Mesodermal cell (in vitro differentiated cells): Measurements from ENCODE around the gene FAM89B. TPM values are rescaled to one million over a fixed set of nuclear protein-coding genes. Genes with fewer than 3 reads are reported as not detected.
"Not testable (repeated sequence)": the region's sequence is repeated elsewhere in the genome, so short reads cannot be mapped to it uniquely, and the experiment has no call there.

Experiments
- H3K27ac ChIP-seq: 2 replicates; pipeline ENCODE4 v1.7.0; 2013; ENCODE audit warnings: mild to moderate bottlenecking, low read depth, low read length, moderate library complexity; ENCODE audit not compliant: severe bottlenecking
- H3K36me3 ChIP-seq: 2 replicates; pipeline ENCODE4 v1.7.1; 2013; ENCODE audit warnings: mild to moderate bottlenecking, low read length, moderate library complexity; ENCODE audit not compliant: control insufficient read depth, insufficient read depth
- H3K4me1 ChIP-seq: one replicate; pipeline ENCODE4 v1.7.1; 2013; ENCODE audit warnings: mild to moderate bottlenecking, low read length; ENCODE audit not compliant: insufficient read depth, control insufficient read depth, poor library complexity, severe bottlenecking
- H3K4me3 ChIP-seq: 2 replicates; pipeline ENCODE4 v1.7.0; 2013; ENCODE audit warnings: low read length, control low read depth, mild to moderate bottlenecking; ENCODE audit not compliant: insufficient read depth, poor library complexity, severe bottlenecking; ENCODE audit errors: extremely low read depth
- H3K9me3 ChIP-seq: 2 replicates; pipeline ENCODE4 v1.7.1; 2013; ENCODE audit warnings: mild to moderate bottlenecking, low read length, moderate library complexity; ENCODE audit not compliant: control insufficient read depth
- WGBS, 2 experiments: methylation state at CpG; one replicate each; pipeline ENCODE4 v1.1.5; 2013; ENCODE audit warnings: missing lambda C conversion rate in 2 of 2; ENCODE audit not compliant: insufficient coverage in 2 of 2; 5-methylcytosine and 5-hydroxymethylcytosine counted together
- polyA plus RNA-seq, 2 experiments: library from polyadenylated mRNA; stranded (reverse); fragments of 50-300 nt; gene quantifications; one replicate each; pipeline ENCODE4 v1.2.3, GENCODE V29; 2013

The FAM89B gene
- polyA plus RNA-seq (2013, experiment 1 of 2), result 52.9 TPM
- 41.6 TPM for polyA plus RNA-seq (2013, experiment 2 of 2)

DNA sequence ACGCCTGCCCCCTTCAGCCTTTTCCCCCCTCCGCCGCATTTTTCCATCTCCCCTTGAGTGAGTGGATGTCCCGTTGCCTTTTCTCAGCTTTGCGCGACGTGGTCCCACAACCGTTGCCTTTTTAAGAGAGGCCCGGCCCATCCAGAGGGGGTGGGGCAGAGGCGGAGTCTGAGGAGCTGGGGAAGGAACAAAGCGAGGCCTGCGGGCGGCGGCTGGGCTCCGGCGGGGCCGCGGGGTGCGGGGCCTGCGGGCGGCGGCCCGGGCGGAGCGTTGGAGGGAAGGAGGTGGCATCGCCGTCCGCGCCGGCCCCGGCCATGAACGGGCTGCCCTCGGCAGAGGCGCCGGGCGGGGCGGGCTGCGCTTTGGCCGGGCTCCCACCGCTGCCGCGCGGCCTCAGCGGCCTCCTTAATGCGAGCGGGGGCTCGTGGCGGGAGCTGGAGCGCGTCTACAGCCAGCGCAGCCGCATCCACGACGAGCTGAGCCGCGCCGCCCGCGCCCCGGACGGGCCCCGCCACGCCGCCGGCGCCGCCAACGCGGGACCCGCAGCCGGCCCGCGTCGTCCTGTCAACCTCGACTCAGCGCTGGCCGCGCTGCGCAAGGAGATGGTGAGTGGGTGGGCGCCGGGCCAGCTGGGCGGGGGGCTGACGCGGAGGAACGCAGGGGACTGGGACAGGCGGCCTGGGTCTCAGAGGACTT, at the start of gene FAM89B:
TSS of gene FAM89B (plus strand) at position 183 of the 696 bp plus-strand sequence. CDS start at position 315, 132 bp downstream.
- Histone ChIP-seq H3K27ac (peak within 1 kb of the TSS; percentile 64), H3K9me3 (no peaks in the 10 kb centered on the region), H3K4me3 (peak within 1 kb of the TSS; percentile 96), H3K4me1 (peaks cover 53% of the 10 kb centered on the region), H3K36me3 (peaks cover 12% of the 10 kb centered on the region)
- 0 to 1% methylated on average over 48 to 62 of the region's 86 CpGs for WGBS, 2 experiments

DNA sequence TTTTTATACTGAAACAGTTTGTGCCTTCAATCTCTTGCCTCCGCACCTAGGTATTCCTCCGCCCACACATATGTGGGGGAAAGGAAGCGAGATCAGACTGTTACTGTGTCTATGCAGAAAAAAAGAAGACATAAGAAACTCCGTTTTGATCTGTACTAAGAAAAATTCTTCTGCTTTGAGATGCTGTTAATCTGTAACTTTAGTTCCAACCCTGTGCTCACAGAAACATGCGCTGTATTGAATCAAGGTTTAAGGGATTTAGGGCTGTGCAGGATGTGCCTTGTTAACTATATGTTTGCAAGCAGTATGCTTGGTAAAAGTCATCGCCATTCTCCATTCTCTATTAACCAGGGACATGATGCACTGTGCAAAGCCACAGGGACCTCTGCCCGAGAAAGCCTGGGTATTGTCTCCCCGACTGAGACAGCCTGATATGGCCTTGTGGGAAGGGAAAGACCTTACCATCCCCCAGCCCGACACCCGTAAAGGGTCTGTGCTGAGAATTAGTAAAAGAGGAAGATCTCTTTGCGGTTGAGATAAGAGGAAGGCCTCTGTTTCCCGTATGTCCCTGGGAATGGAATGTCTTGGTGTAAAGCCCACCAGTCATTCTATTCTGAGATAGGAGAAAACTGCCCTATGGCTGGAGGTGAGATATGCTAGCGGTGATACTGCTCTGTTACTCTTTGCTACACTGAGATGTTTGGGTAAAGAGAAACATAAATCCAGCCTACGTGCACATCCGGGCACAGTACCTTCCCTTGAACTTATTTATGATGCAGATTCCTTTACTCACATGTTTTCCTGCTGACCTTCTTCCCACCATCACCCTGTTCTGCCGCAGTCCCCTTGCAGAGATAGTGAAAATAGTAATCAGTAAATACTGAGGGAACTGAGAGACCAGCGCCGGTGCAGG, 49.4 kb upstream of the FAM89B start:
- H3K4me3 ChIP-seq, H3K9me3 ChIP-seq: not testable (repeated sequence)
- peaks cover 27% of the 10 kb centered on the region for H3K4me1 ChIP-seq
- 73 to 86% methylated on average over 10 to 11 of the region's 18 CpGs for WGBS, 2 experiments
- H3K36me3 ChIP-seq, result peaks cover 19% of the 10 kb centered on the region
- H3K27ac ChIP-seq, result peak overlapping the region; percentile 65

DNA sequence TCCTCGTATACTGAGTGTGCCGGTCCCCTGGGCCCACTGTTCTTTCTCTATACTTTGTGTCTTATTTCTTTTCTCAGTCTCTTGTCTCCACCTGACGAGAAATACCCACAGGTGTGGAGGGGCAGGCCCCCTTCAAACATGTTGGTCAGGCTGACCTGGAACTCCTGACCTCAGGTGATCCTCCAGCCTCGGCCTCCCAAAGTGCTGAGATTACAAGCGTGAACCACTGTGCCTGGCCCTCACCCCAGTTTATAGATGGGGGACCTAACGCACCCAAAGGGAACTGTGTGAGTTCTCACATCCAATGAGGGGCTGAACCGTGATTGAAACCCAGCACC, 48.7 kb upstream of the FAM89B start:
- WGBS, 2 experiments, result 93 to 96% methylated on average over 7 of the region's 7 CpGs
- not testable (repeated sequence) for H3K4me3 ChIP-seq, H3K9me3 ChIP-seq
- peaks cover 27% of the 10 kb centered on the region for H3K4me1 ChIP-seq
- H3K27ac ChIP-seq, result peak overlapping the region; percentile 65
- H3K36me3 ChIP-seq, result peaks cover 22% of the 10 kb centered on the region

DNA sequence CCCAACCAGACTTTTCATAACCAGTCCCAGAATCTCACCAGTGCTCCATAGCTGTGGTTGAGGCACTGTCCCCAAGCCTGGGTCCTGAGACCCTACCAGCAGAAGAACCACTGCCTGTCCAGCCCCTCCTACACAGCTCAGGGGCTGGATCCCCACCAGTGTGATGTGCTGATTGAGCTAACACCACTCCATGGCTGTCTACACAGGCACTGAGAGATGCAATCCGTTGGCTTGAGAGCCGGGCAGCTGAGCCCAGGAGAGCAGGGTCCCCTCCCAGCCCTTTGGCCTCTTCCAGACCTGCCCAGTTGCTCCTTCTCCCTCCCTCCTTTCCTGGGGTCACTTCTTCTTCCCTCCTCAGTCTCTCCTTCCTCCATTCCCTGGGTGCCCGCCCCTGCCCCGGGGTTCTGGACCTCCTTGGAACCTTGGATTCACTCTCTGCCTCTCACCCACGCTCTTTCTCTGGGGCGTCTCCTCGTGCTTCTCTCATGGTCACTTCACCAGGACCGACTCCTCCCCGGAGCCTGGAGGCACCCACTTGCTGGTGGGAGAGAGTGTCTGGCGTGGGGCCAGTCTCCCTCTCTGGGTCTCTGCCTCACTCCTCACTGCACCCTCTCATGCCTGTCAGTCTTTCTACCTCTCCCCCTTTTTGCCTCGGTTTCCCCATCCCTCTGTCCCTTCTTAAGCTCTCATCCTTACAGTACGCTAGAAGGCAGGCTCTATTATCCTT, 48.2 kb upstream of the FAM89B start:
- Histone ChIP-seq H3K9me3 (no peaks in the 10 kb centered on the region), H3K4me1 (peaks cover 27% of the 10 kb centered on the region), H3K4me3 (peak overlapping the region; percentile 26), H3K27ac (peak overlapping the region; percentile 65), H3K36me3 (peaks cover 27% of the 10 kb centered on the region)
- 75 to 79% methylated on average over 7 to 10 of the region's 12 CpGs for WGBS, 2 experiments

DNA sequence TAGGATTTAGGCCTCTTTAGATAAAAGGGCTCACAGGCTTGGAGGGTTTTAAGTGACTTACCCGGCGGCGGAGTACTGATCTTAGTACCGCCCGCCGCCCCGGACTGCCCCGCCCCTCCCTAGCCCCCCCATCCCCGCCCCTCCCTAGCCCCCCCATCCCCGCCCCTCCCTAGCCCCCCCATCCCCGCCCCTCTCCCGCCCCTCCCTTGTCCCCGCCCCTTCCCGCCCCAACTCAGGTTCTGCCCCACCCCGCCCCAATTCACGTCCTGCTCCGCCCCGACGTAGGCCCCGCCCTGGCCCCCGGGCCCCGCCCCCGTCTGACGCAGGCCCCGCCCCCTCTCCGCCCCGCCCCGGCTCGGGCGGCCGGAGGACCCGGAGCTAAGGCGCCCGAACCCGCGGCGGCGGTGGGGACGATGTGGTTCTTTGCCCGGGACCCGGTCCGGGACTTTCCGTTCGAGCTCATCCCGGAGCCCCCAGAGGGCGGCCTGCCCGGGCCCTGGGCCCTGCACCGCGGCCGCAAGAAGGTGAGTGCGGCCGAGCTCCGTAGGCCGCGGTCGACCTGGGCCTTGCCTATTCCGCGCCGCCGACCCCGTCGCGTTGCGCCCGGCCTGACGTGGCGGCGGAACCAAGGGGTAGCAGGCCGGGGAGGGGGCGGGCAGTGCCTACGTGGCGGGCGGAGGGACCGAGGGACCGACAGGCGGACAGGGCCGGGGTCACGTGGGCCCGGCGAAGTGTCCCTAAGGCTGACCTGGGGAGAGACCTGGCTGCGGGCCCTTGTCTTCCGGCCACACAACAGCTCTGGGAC, 47.4 kb upstream of the FAM89B start, which contains the start of gene SCYL1:
TSS of gene SCYL1 (plus strand) at position 343 of the 805 bp plus-strand sequence. CDS start at position 414, 71 bp downstream.
- no peaks in the 10 kb centered on the region for H3K9me3 ChIP-seq
- peaks cover 27% of the 10 kb centered on the region for H3K4me1 ChIP-seq
- H3K4me3 ChIP-seq, result peak within 1 kb of the TSS; percentile 86
- H3K27ac ChIP-seq, result peak within 1 kb of the TSS; percentile 87
- peaks cover 35% of the 10 kb centered on the region for H3K36me3 ChIP-seq
- WGBS, 2 experiments, result 0 to 1% methylated on average over 38 to 53 of the region's 82 CpGs

DNA sequence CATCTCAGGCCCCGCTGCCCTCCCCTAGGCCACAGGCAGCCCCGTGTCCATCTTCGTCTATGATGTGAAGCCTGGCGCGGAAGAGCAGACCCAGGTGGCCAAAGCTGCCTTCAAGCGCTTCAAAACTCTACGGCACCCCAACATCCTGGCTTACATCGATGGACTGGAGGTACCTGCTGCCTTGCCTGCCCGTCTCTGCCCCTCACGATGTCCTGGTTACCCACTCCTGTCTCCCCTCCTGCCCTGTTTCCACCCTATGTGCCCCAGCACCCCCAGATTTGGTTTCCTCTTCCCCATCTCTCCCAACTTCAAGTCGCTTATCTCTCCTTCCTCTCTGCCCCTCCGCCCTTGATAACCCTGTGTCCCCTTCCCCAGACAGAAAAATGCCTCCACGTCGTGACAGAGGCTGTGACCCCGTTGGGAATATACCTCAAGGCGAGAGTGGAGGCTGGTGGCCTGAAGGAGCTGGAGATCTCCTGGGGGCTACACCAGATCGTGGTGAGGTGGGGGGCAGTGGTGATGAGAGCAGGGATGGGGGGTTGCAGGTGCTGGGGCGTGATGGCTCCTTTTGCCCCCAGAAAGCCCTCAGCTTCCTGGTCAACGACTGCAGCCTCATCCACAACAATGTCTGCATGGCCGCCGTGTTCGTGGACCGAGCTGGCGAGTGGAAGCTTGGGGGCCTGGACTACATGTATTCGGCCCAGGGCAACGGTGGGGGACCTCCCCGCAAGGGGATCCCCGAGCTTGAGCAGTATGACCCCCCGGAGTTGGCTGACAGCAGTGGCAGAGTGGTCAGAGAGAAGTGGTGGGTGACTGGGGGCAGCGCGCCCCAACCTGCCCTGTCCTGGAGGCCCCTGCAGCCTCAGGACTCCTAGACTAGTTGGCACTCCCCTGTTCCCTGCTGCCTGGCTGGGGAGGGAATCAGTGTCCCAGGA, 46.5 kb upstream of the FAM89B start:
- Histone ChIP-seq H3K4me3 (peak overlapping the region; percentile 86), H3K27ac (peak overlapping the region; percentile 87), H3K4me1 (peaks cover 27% of the 10 kb centered on the region), H3K9me3 (no peaks in the 10 kb centered on the region), H3K36me3 (peaks cover 43% of the 10 kb centered on the region)
- WGBS, 2 experiments, result 63 to 67% methylated on average over 24 to 26 of the region's 31 CpGs

DNA sequence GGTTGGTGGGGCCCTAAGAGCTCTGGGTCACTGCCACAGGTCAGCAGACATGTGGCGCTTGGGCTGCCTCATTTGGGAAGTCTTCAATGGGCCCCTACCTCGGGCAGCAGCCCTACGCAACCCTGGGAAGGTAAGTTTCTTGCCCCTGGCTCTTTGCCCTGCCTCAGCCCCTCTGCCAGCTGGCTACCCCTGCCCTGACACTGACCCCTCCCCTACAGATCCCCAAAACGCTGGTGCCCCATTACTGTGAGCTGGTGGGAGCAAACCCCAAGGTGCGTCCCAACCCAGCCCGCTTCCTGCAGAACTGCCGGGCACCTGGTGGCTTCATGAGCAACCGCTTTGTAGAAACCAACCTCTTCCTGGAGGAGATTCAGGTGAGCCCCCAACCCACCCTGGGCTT, 45.6 kb upstream of the FAM89B start:
- H3K4me3 ChIP-seq, result no peak overlapping the region
- H3K9me3 ChIP-seq, result no peaks in the 10 kb centered on the region
- no peak overlapping the region for H3K27ac ChIP-seq
- H3K4me1 ChIP-seq, result peaks cover 27% of the 10 kb centered on the region
- WGBS, 2 experiments, result 97 to 98% methylated on average over 7 to 8 of the region's 8 CpGs
- H3K36me3 ChIP-seq, result peaks cover 53% of the 10 kb centered on the region

DNA sequence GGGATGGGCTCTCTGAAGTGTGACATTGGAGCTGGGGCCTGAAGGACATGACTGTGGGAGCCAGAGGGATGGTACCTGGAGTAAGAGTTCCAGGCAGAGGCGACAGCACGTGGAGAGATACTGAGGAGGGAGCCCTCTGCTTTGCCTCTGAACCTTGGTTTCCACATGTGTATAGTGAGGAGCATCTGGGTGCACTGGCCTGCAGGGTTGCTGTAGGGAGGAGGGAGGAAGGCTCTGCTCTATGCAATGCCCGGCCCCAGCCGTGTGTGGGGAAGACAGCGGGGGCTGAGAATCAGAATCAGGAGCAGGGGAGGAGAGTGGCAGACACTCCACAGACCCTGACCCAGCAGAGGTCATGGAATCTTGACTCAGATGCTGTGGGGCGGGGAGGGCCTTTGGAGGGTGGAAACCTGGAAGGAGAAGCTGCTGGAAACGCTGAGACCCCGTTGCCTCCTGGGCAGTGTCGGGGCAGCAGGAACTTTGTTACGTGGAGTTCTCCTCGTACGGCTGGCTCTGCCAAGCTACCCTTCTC, 43.5 kb upstream of the FAM89B start:
- WGBS, 2 experiments, result 98 to 99% methylated on average over 7 to 12 of the region's 12 CpGs
- H3K36me3 ChIP-seq, result peaks cover 72% of the 10 kb centered on the region
- no peak overlapping the region for H3K4me3 ChIP-seq
- peaks cover 7% of the 10 kb centered on the region for H3K4me1 ChIP-seq
- no peak overlapping the region for H3K27ac ChIP-seq
- H3K9me3 ChIP-seq, result no peaks in the 10 kb centered on the region

DNA sequence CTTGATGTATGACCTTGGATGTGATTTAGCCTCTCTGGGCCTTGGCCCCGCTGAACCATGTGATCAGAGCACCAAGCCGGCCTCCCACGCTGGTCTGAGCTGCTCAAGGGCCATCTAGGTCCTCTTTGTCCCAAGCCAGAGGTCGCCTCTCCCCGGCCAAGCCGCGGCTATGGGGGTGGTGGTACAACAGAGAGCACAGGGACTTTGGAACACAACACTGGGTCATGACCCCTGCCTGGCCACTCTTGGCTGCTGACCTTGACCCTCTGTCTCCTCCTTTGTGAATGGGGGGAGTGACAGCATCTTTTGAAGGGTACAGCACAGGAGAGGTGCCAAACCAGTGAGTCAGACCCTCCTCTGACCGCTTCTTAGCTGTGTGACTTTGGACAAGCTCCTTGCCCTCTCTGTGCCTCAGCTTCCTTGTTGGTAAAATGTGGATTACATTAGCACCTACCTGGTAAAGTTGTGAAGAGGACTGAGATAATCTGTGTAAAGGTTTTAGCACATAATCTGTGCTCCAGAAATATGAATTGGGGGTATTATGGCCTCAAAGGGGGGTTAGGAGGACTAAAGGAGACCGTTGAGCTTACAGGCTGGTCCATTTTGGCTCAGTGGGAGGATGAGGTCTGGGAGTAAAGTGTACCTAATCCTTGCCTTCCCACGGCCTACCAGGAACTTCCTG, 42.7 kb upstream of the FAM89B start:
- peaks cover 77% of the 10 kb centered on the region for H3K36me3 ChIP-seq
- H3K27ac ChIP-seq, result no peak overlapping the region
- no peak overlapping the region for H3K4me3 ChIP-seq
- WGBS, 2 experiments, result 90 to 97% methylated on average over 9 to 10 of the region's 10 CpGs
- H3K9me3 ChIP-seq, result no peaks in the 10 kb centered on the region
- no peaks in the 10 kb centered on the region for H3K4me1 ChIP-seq
